ENCODE results near the gene SUCLA2. TPM values are rescaled to one million over a fixed set of nuclear protein-coding genes. Genes with fewer than 3 reads are reported as not detected.

Gene SUCLA2
- polyA plus RNA-seq, 1 donor from 2014 or later: 137 TPM

- Histone ChIP-seq H3K27me3 (ENCODE audit: insufficient read depth, low read depth, low read length) (no peaks in the 10 kb centered on the region), H3K36me3 (ENCODE audit: insufficient read depth, low read length) (no peaks in the 10 kb centered on the region), H3K9ac (ENCODE audit: low read length) (no peak overlapping the region), H2AFZ (ENCODE audit: low read depth, low read length) (no peak overlapping the region), H3K79me2 (replicated peaks; ENCODE audit: insufficient read depth, low read length) (peaks cover 5% of the 10 kb centered on the region), H3K4me2 (ENCODE audit: low read length) (no peak overlapping the region), H3K4me3 (ENCODE audit: low read length) (no peak overlapping the region), H3K27ac (ENCODE audit: low read length) (no peak overlapping the region), H3F3A (ENCODE audit: insufficient read depth, low read length, poor library complexity, severe bottlenecking) (peaks cover 3% of the 10 kb centered on the region), H3K9me2 (ENCODE audit: insufficient read depth, low read length) (no peaks in the 10 kb centered on the region), H3K9me3 (ENCODE audit: low read length) (no peaks in the 10 kb centered on the region), H4K20me1 (ENCODE audit: insufficient read depth) (no peaks in the 10 kb centered on the region)
- no peak for TF ChIP-seq EZH2 (IDR thresholded peaks at IDR 0.05; ENCODE audit: borderline replicate concordance, insufficient read depth, low read length, poor library complexity, severe bottlenecking)
- no peak for TF ChIP-seq REST (IDR thresholded peaks at IDR 0.05; ENCODE audit: borderline replicate concordance)
Measured at GRCh38 chr13:48040896-48041295, 39.8 kb upstream of the SUCLA2 start.

DNA sequence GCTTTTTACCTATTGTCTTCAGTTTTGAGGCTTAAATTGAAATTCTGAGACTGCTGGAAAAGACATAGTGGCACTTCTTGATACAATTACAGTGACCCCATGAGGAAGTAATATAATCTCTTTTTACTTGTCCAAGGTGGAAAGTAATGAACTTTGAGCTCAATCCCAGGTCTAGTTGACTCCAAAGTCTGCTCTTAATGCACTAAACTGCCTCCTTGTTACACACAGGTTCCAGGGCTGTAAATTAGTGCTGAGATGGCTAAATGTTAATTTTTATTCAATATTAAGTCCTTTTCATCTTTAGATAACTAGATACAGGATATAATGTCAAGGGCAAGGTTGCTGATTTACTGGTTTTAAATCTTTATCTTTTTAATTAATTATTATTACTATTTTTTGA, 39.0 kb upstream of the SUCLA2 start:
- no peaks in the 10 kb centered on the region for H3K36me3 ChIP-seq (ENCODE audit: insufficient read depth, low read length)
- H2AFZ ChIP-seq (ENCODE audit: low read depth, low read length): no peak overlapping the region
- no peaks in the 10 kb centered on the region for H3K9me3 ChIP-seq (ENCODE audit: low read length)
- no peak for TF ChIP-seq REST (IDR thresholded peaks at IDR 0.05; ENCODE audit: borderline replicate concordance)
- no peak for TF ChIP-seq EP300 (conservative IDR thresholded peaks at IDR 0.05; ENCODE audit: poor library complexity, severe bottlenecking)
- TF ChIP-seq RAD21 (conservative IDR thresholded peaks at IDR 0.05): no peak
- no peak for TF ChIP-seq POLR2AphosphoS5 (IDR thresholded peaks at IDR 0.05)
- no peak for TF ChIP-seq SMC3 (conservative IDR thresholded peaks at IDR 0.05; ENCODE audit: poor library complexity)
- no peak for TF ChIP-seq EZH2 (IDR thresholded peaks at IDR 0.05; ENCODE audit: borderline replicate concordance, insufficient read depth, low read length, poor library complexity, severe bottlenecking)
- TF ChIP-seq TAF1 (IDR thresholded peaks at IDR 0.05; ENCODE audit: low read depth): no peak
- TF ChIP-seq CTCF (IDR thresholded peaks at IDR 0.05; ENCODE audit: poor library complexity, severe bottlenecking): no peak
- no peak for TF ChIP-seq MXI1 (conservative IDR thresholded peaks at IDR 0.05; ENCODE audit: poor library complexity, severe bottlenecking)
- peaks cover 5% of the 10 kb centered on the region for H3K79me2 ChIP-seq (replicated peaks; ENCODE audit: insufficient read depth, low read length)
- H3K4me2 ChIP-seq (ENCODE audit: low read length): no peak overlapping the region
- H3K27ac ChIP-seq (ENCODE audit: low read length): no peak overlapping the region
- no peaks in the 10 kb centered on the region for H4K20me1 ChIP-seq (ENCODE audit: insufficient read depth)
- H3K9ac ChIP-seq (ENCODE audit: low read length): no peak overlapping the region
- no peak overlapping the region for H3K4me3 ChIP-seq (ENCODE audit: low read length)
- H3K9me2 ChIP-seq (ENCODE audit: insufficient read depth, low read length): no peaks in the 10 kb centered on the region
- H3F3A ChIP-seq (ENCODE audit: insufficient read depth, low read length, poor library complexity, severe bottlenecking): peaks cover 3% of the 10 kb centered on the region
- no peaks in the 10 kb centered on the region for H3K27me3 ChIP-seq (ENCODE audit: insufficient read depth, low read depth, low read length)
